NCI-H2227 (cell line): ENCODE data around the gene STH.

Experiments
- DNase-seq: peaks from one replicate; lab custom pipeline; 2025; ENCODE audit not compliant: unreplicated experiment; lab: John Stamatoyannopoulos, UW

Gene STH

DNA sequence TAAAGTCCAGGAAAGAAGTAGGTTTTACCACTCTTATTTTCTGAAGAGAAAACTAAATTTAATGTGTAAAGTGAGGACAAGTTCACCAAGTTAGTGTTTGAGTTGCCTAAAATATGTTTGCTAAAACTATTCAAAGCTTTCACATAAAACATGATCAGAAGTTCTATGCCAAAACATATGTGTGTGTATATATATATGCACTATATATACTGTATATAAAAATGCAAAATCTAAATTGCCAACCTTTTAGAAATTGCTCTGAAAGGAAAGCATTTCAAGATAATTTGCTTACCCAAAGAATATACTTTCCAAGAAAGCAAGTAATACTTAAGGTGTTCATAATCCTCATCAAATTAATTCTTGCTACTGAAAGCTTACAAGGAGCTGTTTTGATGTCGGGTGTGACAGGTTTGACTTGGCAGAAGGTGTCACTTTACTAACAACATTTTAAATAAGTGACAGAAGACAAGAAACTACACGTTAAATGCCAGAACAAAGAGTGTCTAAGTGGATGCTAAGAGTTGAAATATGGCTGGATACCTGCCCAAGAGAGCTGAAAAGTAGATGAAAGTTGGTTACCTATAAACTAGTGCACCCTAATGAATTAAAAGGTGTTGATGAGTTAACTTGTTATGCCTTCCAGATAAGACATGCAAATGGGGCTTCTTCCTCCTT, 32.3 kb upstream of the STH start:
- DNase-seq: no peak

DNA sequence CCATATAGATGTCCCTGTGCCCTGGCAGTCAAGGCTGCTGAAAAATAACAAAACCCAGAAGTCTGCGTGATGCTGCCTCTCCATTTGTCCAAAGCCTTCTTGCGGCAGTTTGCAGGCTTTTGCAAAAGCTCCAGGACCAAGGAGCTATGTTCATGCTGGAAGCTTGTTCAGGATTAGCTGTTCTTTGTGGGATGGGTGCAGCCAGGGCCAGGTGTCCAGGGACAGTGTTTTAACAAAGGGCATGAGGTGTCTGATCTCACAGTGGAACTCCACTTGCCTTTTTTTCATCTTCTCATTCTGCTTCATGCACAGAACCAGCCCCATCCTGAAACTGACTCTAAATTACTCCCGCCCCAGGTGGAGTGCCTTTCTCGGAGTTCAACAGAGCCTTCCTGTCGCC, 31.7 kb upstream of the STH start:
- no peak for DNase-seq

- no peak for DNase-seq
These were observed 30.3 kb upstream of the STH start for GRCh38 chr17:45968732-45969131.

DNA sequence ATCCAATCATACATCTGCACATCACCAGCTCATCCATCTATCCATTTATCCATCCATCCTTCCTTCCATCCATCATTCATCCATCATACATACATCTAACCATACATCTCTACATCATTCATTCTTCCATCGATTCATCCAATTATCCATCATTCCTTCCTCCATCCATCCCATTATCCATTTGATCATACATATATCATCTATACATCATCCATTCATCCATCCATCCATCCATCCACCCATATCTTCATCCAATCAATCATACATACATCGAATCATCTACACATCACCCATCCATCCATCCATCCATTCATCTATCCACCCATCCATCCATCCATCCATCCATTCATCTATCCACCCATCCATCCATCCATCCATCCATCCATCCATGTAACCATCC, 29.3 kb upstream of the STH start:
- DNase-seq: no peak

GRCh38 chr17:45970659-45971058, 28.4 kb upstream of the STH start:
- no peak for DNase-seq

DNA sequence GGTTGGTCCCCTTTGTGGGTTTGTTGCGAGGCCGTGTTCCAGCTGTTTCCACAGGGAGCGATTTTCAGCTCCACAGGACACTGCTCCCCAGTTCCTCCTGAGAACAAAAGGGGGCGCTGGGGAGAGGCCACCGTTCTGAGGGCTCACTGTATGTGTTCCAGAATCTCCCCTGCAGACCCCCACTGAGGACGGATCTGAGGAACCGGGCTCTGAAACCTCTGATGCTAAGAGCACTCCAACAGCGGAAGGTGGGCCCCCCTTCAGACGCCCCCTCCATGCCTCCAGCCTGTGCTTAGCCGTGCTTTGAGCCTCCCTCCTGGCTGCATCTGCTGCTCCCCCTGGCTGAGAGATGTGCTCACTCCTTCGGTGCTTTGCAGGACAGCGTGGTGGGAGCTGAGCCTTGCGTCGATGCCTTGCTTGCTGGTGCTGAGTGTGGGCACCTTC, 27.3 kb upstream of the STH start:
- no peak for DNase-seq

DNA sequence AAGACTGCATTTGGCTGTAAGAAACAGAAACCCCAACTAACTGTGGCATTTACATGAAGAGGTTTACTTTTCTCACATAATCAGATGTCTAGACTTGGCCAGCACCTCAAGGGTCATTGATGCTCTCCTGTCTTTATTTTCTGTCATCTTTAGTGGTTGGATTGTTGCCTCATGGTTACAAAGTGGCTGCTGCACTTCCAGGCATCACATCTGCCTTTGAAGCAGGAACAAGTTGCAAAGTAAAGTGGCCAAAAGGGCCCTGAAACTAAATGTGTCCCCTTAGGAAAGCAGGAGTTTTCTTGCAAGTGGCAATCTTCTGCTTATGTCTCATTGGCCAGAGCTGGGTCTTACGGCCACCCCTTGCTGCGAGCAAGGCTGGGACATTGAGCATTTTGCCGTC, 26.5 kb upstream of the STH start:
- DNase-seq: no peak

DNA sequence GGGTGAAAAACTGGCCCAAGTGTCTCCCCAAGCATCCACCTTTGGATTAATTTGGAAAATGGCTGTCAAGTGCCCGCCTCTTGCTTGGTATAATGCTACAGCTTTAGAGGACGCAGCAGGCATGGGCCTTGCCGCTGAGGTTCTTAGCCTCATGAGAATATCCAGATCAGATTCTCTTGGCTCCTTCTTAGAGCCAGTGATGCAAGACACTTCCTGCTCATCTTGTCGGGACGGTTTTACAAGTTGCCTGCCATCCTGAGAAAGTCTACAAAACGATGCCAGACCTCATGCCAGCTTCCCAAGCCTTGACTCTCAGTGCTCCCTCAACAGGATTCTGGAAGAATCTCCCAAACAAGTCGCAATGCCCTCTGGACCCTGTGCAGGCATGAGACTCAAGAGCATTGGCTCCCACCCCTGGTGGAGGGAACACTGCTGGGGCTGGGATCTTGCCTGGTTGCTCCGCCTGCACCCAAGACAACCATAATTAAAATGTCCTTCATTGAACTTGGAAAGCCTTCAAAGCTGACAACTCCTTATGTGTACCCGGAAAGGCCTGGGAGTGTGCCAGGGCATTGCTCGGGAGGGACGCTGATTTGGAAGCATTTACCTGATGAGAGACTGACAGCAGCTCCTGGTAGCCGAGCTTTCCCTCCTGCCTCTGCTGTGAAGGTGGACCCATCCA, 25.8 kb upstream of the STH start:
- DNase-seq: no peak

- DNase-seq: no peak
These were observed 24.8 kb upstream of the STH start for GRCh38 chr17:45973946-45974859.

- no peak for DNase-seq
These were observed 24.0 kb upstream of the STH start for GRCh38 chr17:45974916-45975630.

GRCh38 chr17:45975640-45976295, 23.3 kb upstream of the STH start:
- no peak for DNase-seq

GRCh38 chr17:45976391-45976754, 22.7 kb upstream of the STH start:
- no peak for DNase-seq

DNA sequence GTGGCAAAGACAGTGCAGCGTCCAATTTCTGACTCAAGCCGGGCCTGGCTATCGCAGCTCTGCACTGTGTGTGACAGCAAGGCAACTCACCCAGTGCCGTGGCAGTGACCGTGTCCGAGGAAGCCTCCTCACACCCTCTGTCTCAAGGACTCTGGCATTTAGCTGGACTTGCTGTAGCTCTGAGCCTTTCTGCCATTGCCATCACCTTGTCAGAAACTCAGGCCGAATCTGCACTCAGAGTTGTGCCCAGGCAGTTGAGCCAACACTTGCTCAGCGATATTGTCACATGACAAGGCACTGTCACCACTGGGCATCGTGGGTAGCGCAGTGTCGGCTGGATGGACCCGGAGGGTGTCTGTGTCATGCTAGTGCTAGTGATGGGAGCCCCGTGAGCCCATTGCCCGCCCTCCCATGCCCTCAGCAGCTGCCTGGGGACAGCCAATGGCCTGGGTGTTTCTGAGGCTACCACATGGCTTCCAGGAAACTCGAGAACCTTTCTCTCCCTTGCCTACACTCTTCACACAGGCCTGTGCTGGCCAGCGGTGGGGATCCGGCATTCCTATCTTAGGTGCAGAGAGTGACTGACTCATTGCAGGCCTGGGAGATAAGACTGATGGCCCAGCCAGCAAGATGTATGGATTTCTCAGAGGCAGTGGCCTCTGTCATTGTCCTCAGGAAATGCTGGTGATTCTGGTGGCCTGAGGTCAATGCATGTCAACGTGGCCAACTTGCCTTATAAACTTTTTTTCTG, 22.1 kb upstream of the STH start:
- DNase-seq: no peak

DNA sequence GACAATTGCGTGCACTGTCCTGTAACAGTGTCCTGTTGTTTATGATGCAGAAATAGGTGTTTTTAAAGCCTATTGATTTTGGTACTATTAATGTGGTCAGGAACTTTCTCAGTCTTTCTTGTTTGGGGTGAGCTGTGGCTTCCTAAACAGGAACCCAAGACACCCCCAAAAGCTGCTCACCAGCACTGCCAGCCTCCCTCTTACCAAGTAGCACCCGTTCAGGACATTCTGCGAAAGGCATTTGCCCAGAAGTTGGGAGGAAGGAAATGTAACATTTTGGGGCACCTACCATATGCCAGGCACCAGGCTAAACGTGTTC, 21.6 kb upstream of the STH start:
- no peak for DNase-seq

DNA sequence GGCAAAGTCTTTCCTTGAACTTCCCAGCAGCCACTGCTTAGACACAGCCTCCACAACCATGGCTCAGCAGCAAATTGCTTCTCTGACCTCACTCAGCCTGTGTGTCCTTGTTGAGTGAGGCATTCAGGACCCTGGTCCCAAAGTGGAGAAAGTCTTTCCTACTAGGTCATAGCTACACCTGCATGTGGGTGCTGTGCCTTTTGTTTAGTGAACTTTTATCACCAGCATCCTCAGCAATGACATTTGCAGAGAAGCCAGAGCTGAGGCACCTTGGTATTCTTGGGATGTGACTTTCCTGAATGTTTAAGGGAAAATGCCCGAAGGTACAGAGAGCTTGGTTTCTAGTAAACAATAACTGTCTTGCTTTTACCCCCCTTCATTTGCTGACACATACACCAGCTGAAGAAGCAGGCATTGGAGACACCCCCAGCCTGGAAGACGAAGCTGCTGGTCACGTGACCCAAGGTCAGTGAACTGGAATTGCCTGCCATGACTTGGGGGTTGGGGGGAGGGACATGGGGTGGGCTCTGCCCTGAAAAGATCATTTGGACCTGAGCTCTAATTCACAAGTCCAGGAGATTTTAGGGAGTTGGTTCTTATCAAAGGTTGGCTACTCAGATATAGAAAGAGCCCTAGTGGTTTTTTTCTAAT, 20.9 kb upstream of the STH start:
- no peak for DNase-seq

- no peak for DNase-seq
These were observed 19.9 kb upstream of the STH start for GRCh38 chr17:45979137-45979536.

DNA sequence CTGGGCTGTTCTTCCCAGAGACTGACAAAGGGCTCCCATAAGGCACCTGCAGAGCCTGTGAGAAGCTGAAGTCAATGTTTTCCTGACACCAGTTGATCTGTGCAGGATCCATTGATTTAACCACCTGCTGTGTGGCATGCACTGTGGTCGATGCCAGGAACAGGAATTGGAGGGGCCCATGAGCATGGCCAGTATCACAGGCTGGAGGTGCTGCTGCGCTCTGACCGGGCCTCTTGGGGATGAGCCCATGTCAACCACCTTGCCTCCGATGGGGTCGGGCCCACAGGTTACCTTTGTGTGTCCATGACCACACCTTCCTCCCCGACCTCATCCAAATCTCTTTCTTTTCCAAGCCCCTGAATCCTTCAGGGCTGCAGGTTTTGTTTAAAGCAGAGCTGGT, 18.2 kb upstream of the STH start:
- no peak for DNase-seq

DNA sequence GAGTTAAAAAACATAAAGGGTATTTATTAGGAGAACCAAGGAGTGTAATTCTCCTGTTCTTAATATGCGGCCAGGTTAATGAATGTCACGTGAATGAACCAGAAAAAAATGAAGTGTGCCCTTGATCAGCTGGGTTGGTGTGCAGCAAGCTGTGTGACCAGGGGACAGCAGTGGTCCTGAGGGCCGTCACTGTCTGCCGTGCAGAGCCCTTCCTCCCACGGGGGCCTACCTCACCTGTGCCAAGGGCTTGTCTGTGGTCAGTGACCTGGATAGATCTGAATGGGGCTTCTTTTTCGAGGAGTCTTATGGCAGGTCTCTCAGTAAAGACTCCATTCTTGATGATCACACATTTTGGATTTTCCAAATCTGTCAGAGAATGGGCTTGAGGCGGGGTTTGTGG, 17.7 kb upstream of the STH start:
- no peak for DNase-seq

DNA sequence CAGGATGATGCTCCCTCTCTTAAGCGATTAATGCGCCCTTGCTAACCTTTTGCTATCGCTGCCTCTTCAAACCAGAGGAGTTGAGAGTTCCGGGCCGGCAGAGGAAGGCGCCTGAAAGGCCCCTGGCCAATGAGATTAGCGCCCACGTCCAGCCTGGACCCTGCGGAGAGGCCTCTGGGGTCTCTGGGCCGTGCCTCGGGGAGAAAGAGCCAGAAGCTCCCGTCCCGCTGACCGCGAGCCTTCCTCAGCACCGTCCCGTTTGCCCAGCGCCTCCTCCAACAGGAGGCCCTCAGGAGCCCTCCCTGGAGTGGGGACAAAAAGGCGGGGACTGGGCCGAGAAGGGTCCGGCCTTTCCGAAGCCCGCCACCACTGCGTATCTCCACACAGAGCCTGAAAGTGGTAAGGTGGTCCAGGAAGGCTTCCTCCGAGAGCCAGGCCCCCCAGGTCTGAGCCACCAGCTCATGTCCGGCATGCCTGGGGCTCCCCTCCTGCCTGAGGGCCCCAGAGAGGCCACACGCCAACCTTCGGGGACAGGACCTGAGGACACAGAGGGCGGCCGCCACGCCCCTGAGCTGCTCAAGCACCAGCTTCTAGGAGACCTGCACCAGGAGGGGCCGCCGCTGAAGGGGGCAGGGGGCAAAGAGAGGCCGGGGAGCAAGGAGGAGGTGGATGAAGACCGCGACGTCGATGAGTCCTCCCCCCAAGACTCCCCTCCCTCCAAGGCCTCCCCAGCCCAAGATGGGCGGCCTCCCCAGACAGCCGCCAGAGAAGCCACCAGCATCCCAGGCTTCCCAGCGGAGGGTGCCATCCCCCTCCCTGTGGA, 16.0 kb upstream of the STH start:
- no peak for DNase-seq
